SH-SY5Y (cell line): ENCODE data around the gene POR.

Experiments used
- GATA2 ChIP-seq: IDR thresholded peaks from 2 replicates; pipeline ENCODE4 v1.6.1; 2011; ENCODE audit warnings: mild to moderate bottlenecking, low read depth, low read length
- GATA3 ChIP-seq: IDR thresholded peaks from 2 replicates; pipeline ENCODE4 v1.6.1; 2011; ENCODE audit warnings: low read depth, mild to moderate bottlenecking, low read length, moderate library complexity

DNA sequence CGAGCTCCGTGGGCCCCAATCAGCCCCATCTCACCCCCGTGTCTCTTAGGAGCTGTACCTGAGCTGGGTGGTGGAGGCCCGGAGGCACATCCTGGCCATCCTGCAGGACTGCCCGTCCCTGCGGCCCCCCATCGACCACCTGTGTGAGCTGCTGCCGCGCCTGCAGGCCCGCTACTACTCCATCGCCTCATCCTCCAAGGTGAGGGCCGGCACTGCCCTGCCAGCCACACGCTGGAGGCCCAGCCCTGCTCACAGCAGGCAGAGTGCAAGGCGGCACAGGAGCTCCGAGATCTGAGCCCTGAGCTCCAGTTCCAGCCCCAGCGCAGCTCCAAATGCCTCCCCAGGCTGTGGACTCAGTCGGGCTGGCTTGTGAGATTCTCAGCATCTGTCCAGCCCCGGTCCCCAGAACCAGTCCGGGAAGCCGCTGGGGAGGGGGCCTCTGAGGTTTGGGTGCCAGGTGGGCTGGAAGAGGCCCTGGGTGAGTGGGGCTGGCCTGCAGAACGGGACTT is 70.1 kb downstream of the POR start:
- no peak for TF ChIP-seq GATA2
- TF ChIP-seq GATA3, result no peak
